ENCODE data around the gene HTT-AS. TPM values are rescaled to one million over a fixed set of nuclear protein-coding genes. Genes with fewer than 3 reads are reported as not detected.

HTT-AS gene
- total RNA-seq, 4 donors from 2014 or later, result not detected

- Histone ChIP-seq H3K4me3 (no peak overlapping the region), H3K4me1 (no peaks in the 10 kb centered on the region), H3K27me3 (no peaks in the 10 kb centered on the region), H3K27ac (replicated peaks in 1 of 4) (no peak overlapping the region), H3K36me3 (no peaks in the 10 kb centered on the region), H3K9me3 (no peaks in the 10 kb centered on the region)
- 82% methylated on average over 3 of the region's 3 CpGs for WGBS
- TF ChIP-seq, protein P1, sequence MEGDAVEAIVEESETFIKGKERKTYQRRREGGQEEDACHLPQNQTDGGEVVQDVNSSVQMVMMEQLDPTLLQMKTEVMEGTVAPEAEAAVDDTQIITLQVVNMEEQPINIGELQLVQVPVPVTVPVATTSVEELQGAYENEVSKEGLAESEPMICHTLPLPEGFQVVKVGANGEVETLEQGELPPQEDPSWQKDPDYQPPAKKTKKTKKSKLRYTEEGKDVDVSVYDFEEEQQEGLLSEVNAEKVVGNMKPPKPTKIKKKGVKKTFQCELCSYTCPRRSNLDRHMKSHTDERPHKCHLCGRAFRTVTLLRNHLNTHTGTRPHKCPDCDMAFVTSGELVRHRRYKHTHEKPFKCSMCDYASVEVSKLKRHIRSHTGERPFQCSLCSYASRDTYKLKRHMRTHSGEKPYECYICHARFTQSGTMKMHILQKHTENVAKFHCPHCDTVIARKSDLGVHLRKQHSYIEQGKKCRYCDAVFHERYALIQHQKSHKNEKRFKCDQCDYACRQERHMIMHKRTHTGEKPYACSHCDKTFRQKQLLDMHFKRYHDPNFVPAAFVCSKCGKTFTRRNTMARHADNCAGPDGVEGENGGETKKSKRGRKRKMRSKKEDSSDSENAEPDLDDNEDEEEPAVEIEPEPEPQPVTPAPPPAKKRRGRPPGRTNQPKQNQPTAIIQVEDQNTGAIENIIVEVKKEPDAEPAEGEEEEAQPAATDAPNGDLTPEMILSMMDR (IDR thresholded peaks at IDR 0.05), result no peak
- TF ChIP-seq POLR2A (IDR thresholded peaks at IDR 0.05; ENCODE audit: low read depth) (no peak), EP300 (IDR thresholded peaks at IDR 0.05) (no peak), POLR2AphosphoS5 (IDR thresholded peaks at IDR 0.05) (no peak)
- DNase-seq (ENCODE audit: extremely low spot score), result no peak
- intact Hi-C loops (cut with DNase I), result no loop called here
These were observed 51.7 kb downstream of the HTT-AS start for GRCh38 chr4:3022651-3023050.

DNA sequence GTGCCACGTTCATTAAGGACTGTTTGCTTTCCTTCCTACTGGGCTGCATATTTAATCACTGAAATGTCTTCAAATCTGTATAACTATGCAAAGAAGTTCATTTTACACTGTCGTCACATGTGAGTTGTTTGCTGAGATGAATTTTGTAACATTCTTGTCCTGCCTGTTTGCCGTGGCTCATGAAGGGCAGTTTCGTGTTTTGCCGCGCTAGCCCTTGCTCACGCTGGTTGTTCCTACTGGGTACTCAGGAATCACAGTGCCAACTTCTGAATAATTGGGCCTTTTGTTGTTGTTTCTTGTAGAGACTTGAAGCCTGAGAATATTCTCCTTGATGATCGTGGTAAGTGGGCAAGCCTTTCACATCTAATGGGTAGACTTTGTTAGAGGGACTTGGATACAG, 52.2 kb downstream of the HTT-AS start:
- TF ChIP-seq, protein P1 (IDR thresholded peaks at IDR 0.05), result no peak
- TF ChIP-seq POLR2AphosphoS5 (IDR thresholded peaks at IDR 0.05) (no peak), POLR2A (IDR thresholded peaks at IDR 0.05; ENCODE audit: low read depth) (no peak), EP300 (IDR thresholded peaks at IDR 0.05) (no peak)
- Histone ChIP-seq H3K36me3 (no peaks in the 10 kb centered on the region), H3K4me3 (no peak overlapping the region), H3K27me3 (no peaks in the 10 kb centered on the region), H3K27ac (replicated peaks in 1 of 4) (no peak overlapping the region), H3K4me1 (no peaks in the 10 kb centered on the region), H3K9me3 (no peaks in the 10 kb centered on the region)
- intact Hi-C loops (cut with DNase I), result no loop called here
- WGBS, result 92% methylated on average over 8 of the region's 8 CpGs
- DNase-seq (ENCODE audit: extremely low spot score), result no peak

GRCh38 chr4:3021627-3022026, 52.7 kb downstream of the HTT-AS start:
- Histone ChIP-seq H3K27ac (replicated peaks in 1 of 4) (no peak overlapping the region), H3K27me3 (no peaks in the 10 kb centered on the region), H3K9me3 (no peaks in the 10 kb centered on the region), H3K36me3 (no peaks in the 10 kb centered on the region), H3K4me3 (no peak overlapping the region), H3K4me1 (no peaks in the 10 kb centered on the region)
- 93% methylated on average over 8 of the region's 8 CpGs for WGBS
- intact Hi-C loops (cut with DNase I), result no loop called here
- DNase-seq (ENCODE audit: extremely low spot score), result no peak
- no peak for TF ChIP-seq POLR2A (IDR thresholded peaks at IDR 0.05; ENCODE audit: low read depth)
- TF ChIP-seq, protein P1 (IDR thresholded peaks at IDR 0.05), result no peak

DNA sequence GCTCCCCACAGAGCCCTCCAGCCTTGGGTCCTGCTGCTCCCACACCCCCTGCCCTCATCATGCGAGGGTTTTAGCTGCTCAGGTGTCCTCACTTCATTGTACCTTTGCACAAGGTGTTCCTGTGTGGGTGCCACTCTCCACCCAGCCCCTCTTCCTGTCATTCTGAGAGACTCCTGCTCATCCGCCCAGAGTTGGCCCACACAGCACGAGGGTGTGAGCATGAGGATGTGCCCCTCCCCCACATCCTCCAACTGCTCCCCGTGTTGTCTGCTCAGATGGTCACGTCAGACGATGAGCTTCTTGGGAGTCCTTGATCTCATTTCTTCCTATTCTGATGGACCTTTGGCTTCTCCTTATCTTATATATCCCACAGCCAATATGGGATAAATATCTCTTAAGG, 53.2 kb downstream of the HTT-AS start:
- no peak overlapping the region for H3K4me3 ChIP-seq
- TF ChIP-seq, protein P1 (IDR thresholded peaks at IDR 0.05), result no peak
- no peak for TF ChIP-seq EP300 (IDR thresholded peaks at IDR 0.05)
- intact Hi-C loops (cut with DNase I), result no loop called here
- WGBS, result 81% methylated on average over 6 of the region's 6 CpGs
- H3K27ac ChIP-seq (replicated peaks in 1 of 4), result no peak overlapping the region
- no peaks in the 10 kb centered on the region for H3K27me3 ChIP-seq
- H3K4me1 ChIP-seq, result no peaks in the 10 kb centered on the region
- no peaks in the 10 kb centered on the region for H3K36me3 ChIP-seq
- no peak for DNase-seq (ENCODE audit: extremely low spot score)
- no peaks in the 10 kb centered on the region for H3K9me3 ChIP-seq

DNA sequence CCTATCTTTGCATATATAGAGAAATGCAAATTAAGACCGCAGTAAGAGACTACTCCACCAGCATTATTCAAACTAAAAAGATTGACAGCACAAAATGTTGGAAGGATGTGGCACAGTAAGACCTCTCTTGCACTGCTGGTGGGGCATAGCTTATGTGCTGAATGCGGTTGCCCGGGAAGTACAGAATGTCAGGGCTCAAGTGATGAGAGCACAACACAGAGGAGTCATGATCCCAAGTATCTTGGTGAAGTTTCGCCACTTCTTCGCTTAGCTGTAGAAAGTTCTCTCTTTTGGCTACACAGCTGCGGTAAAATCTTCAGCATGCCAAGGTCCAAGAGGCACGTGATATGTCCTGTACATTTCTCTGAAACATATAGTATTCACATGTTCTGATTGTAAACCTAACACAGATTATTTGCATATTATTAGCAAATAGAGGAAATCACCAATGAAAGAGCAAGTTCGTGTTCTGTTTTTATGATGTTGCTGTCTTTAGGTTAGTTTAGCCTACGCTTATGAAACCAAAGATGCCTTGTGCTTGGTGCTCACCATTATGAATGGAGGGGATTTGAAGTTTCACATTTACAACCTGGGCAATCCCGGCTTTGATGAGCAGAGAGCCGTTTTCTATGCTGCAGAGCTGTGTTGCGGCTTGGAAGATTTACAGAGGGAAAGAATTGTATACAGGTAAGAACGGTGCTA, 55.0 kb downstream of the HTT-AS start:
- intact Hi-C loops (cut with DNase I), result no loop called here

More for the DNA sequence above, 55.0 kb downstream of the HTT-AS start:
- Histone ChIP-seq H3K27ac (replicated peaks in 1 of 4) (no peak overlapping the region), H3K4me1 (no peaks in the 10 kb centered on the region), H3K4me3 (no peak overlapping the region), H3K27me3 (no peaks in the 10 kb centered on the region), H3K9me3 (no peaks in the 10 kb centered on the region), H3K36me3 (no peaks in the 10 kb centered on the region)
- no peak for DNase-seq (ENCODE audit: extremely low spot score)
- TF ChIP-seq, protein P1 (IDR thresholded peaks at IDR 0.05), result no peak
- TF ChIP-seq POLR2A (IDR thresholded peaks at IDR 0.05; ENCODE audit: low read depth), result no peak
- no peak for TF ChIP-seq POLR2AphosphoS5 (IDR thresholded peaks at IDR 0.05)
- TF ChIP-seq EP300 (IDR thresholded peaks at IDR 0.05), result no peak
- 93% methylated on average over 13 of the region's 13 CpGs for WGBS

Data from esophagus muscularis mucosa (tissue), 4 donors.